ENCODE results near the gene RABAC1.

RABAC1 gene, protein sequence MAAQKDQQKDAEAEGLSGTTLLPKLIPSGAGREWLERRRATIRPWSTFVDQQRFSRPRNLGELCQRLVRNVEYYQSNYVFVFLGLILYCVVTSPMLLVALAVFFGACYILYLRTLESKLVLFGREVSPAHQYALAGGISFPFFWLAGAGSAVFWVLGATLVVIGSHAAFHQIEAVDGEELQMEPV

DNA sequence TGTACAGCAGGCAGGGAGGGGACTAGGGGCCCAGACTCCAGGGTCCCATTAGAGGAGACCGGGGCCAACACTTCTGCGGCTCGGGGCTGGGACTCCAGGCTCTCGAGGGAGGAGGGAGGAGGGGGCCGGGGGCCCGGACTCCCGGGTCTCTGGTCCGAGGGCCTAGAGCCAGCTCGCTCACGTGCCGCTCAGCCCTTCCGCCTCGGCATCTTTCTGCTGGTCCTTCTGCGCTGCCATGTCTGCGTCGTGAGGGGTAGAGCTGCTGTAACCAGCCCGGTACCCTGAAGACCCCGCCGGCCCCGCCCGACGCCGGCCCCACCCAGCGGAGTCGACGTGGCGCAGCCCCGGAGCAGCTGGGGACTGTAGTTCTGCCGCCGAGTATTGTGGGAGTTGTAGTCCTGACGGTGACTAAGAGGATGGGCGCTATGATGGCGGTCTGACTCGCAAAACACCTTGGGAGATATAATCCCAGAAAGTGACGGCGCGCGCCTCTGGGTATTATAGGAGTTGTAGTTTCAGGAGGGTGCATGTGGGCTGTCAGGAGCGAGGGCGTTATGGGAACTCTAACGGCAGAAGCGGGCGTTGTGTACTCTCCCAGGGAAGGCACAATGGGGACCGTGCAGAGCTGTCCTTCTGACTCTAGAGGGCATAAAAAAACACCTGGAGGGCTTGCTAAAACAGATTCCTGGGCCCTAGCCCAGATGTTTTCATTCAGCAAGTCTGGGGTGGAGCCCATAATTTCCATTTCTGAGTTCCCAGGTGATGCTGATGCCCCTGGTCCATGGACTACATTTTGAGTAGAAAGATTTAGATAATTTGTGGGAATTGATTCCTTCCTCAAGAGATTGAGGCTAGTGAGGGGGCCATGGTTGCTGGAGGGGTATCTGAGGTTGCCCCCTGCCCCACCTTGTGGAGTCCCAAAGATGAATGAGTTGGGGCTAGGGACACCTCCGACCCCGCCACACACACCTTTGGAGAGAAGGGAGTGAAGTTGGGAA, at the start of gene RABAC1:
RABAC1 (minus strand) TSS at position 266 of the 998 bp plus-strand sequence; CDS start at position 237, 29 bp downstream.
- peak; percentile 98 for DNase-seq

GRCh38 chr19:42006569-42006968, 47.4 kb upstream of the RABAC1 start:
- DNase-seq, result no peak

DNA sequence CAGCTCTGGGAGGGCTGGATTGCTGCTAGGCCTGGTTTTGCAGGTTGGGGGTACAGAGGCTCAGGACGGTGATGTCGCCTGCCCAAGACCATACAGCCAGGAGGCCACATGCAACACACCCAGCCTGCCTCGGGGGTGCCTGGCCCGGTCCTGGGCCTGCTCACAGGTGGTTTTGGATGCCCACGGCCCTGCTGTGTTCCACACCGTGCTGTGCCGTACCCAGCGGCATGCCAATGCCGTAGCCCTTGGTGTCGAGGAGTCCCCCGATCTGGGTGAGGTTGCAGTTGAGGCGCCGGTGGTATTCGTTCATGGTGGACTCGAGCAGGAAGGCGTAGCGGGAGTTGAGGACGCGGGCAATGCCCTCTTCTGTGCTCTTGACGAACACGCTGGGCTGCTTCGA, 46.4 kb upstream of the RABAC1 start:
- DNase-seq, result no peak

DNA sequence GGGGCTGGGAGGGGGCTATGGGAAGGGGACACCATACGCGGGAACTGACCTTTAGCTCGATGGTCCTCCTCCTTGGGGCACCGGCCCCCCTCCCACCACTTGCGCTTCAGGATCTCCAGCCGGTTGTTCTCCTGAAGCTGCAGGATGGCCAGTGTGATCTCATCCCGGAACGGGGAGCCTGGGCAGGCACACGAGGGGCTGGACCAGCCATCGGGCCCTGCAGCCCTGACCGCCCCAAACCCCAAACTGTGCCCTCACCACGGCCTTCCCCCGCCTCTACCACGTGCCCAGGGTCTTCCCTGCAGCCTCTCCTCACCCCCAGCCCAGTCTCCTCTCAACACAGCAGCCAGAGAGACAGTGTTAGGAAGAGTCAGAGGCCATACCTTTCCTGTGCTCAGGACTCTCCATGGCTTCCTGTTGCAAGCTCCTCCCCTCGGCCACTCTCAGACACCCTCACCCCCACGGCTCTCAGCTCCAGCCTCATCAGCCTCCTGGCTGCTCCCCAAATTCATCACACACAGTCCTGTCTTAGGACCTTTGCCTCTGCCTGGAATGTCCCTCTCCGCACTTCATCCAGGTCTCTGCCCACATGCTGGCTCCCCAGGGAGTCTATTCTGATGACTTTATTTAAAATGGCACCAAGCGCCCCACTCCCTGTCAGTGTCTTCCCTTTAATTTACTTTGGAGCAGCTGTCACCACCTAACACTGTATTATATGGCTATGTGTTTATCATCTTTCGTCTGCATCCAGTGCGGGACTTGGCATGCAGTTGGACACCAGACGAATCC, 44.6 kb upstream of the RABAC1 start:
- no peak for DNase-seq

- DNase-seq, result no peak
Observed at GRCh38 chr19:41999878-42000208, 40.7 kb upstream of the RABAC1 start.

GRCh38 chr19:41999071-41999877, 40.2 kb upstream of the RABAC1 start:
- DNase-seq, result peak in 1 of 2 experiments; percentile 69

GRCh38 chr19:41998246-41999020, 39.3 kb upstream of the RABAC1 start:
- DNase-seq, result peak; percentile 46 to 87

GRCh38 chr19:41997851-41998229, 38.7 kb upstream of the RABAC1 start:
- peak; percentile 98 to 99 for DNase-seq

DNA sequence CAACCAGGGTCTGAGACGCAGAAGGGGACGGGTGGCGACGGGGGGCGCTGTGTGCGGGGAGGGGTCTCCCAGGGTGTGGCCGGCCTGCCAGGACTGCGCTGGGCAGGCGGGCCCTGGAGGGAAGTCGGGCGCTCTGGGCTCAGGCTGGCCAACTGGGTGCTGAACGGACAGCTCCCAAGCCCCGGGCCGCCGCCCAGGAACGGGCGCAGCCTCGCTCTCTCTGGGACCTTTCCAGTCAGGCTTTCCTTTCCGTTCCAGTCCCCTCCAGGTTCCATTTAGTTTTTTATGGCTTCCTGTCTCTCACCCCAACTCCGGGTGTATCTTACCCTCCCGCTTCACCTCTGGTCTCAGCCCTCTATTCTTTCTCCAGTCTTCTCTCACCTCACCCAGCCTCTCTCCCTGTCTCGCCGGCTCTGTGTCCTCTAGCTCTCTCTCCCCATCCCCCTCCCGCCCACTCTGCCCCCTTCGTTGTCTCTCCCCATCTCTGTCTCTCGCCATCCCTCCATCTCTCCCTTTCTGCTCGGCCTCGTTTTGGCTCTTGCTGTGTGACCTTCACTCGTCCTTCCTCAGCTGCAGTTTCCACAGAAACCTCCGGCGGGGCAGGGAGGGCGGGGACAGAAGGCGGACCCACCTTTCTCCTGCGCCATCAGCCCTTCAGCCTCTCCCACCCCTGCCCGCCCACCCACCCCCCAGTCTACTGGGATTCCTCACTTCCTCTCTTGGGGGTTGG, 38.2 kb upstream of the RABAC1 start:
- no peak for DNase-seq

DNA sequence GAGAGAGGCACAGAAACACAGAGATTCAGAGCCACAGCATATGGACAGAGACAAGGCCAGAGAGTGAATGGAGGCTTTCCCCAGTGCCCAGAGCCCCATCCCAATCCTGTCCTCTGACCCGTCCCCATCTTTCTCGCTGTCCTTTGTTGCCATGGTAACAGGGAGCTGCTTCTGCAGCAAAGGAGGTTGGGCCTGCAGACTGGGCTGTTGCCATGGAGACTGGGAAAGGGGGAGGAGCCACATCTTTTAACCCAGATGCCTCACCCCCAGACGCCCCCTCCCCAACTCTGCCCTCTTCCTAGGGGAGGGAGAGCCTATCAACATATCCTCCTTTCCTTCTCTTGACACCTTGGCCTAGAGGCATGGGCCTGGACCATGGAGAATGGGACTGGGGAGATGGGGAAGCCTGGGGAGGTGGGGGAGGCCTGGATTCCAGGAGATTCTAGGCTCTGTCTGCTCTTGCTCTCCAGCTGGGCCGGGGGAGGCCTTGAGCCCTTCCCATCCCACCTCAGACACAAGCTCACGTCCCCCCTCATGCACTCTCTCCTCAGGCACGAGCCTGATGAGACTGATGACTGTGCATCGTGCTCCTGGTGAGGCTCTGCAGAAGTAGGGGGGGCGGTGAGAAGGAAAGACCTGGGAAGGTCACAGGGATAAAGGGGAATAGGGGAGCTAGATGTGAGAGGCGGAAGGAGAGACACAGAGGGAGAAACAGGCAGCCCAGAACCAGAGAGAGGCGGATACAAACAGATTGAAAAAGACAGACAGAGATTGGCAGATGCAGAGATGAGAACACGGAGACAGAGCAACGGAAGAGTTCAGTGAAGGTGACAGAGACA, 37.1 kb upstream of the RABAC1 start:
- DNase-seq, result peak; percentile 84 to 94

DNA sequence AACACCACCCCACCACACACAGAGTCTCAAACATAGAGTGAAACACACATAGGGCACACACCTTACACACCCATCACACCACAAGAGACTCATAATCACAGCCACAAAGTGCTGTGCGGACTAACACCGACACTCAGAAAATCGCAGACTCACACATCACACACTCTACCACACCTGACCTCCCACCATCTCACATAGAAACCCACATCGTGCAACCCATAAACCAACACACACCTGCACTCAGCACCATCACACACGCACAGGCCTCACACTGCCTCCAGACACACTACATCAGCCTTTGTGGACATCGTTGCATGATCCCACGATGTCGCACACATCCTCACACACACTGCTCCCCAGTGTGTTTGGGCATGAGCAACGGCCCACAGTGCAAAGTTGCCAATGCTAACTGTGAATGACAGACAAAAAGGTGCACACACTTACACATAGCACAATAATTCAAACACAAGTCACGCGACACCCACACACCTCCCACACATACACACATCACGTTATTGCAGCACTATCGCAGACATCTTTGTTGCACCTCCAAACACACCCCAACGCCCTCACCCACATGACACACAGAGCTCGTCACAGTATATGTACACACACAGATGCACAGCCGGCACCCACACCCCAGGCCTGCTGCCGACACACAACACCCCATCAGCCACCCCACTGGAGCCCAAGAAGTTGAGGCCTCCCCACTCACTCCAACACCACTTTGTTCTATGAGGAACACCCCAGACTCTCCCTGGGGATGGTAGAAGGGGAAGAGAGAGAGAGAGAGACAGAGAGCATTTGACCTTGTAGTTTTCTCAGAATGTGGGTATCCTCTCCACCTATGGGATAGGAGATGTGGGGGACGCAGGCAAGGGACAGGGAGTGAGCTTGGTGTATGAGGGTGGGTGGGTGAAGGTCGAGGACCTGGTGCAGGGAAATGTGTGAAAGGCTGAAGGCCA, 36.2 kb upstream of the RABAC1 start:
- DNase-seq, result no peak

DNA sequence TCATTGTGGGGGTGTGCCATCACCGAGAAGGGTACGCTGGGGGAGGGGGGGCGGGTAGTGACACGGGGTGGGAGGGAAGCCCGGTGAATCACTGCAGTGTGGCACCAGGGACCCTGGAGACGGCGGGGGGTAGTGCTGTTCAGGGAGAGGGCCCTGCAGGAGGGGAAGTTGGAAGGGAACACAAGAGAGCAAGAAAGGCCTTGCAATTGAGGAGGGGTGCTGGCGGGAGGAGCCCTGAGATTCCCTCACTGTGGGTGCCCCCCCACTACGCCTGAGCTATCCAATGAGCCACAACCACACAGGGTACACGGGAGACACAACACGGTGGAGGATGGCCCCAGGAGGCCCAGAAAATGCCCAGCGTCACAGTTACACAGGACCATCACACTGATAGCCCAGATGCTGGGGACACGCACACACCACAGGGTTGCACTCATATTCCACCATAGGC, 35.4 kb upstream of the RABAC1 start:
- peak in 1 of 2 experiments; percentile 65 for DNase-seq

- DNase-seq, result peak; percentile 70 to 90
Observed at GRCh38 chr19:41993612-41994483, 34.7 kb upstream of the RABAC1 start, which contains the start of gene ATP1A3. TSS of gene ATP1A3 (minus strand) at chr19:41994230. CDS start at chr19:41994076, 154 bp downstream.

GRCh38 chr19:41991925-41992569, 32.9 kb upstream of the RABAC1 start:
- peak; percentile 52 to 72 for DNase-seq

DNA sequence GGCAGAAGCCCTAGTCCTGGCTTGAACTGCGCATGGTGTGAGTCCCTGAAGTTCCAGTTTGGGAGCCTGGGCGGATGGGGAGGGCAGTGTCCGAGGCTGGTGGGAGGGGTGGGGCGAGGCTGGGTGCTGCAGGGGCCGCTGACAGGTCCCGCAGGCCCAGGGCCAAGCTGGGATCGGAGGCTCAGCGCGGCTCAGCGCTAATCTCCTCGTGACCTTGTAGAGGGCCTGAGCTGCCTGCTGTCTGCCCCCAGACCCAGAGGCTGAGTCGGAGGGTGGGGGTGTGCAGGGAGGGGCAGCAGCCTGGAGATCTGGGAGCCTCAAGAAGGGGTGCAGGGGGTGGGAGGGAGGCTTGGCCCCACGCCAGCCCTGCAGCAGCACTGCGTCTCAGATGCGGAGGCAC, 31.9 kb upstream of the RABAC1 start:
- DNase-seq, result no peak

- DNase-seq, result no peak
Observed at GRCh38 chr19:41990615-41991014, 31.5 kb upstream of the RABAC1 start.

DNA sequence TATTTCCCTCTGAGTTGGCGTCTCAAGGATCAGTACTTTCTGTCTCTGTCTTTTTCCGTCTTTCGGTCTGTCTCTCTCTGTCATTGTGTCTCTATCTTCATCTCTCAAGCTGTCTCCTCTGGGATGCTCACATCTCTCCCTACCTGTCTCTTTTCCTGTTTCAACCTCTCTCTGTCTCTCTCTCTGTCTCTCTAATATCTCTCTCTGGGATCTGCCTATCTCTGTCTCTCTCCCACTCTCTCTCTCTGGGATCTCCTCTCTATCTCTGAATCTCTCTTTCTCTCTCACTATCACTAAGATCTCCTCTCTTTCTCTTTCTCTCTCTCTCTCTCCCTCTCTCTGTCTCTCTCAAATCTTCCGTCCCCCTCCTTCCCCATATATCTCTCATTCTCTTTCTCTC, 30.9 kb upstream of the RABAC1 start:
- no peak for DNase-seq

Data from NCI-H524 (cell line).